HL-60 (cell line): ENCODE measurements around the gene ALG11.

Experiments used
- CTCF ChIP-seq: IDR thresholded peaks from one replicate; pipeline ENCODE4 v1.5.1; 2011; ENCODE audit warnings: low read length, control low read depth, inconsistent platforms; ENCODE audit not compliant: insufficient read depth
- POLR2AphosphoS5 ChIP-seq: IDR thresholded peaks from 2 replicates; pipeline ENCODE4 v1.6.1; 2012; ENCODE audit warnings: low read depth
- REST ChIP-seq: IDR thresholded peaks from 2 replicates; pipeline ENCODE4 v1.6.1; 2012; ENCODE audit warnings: low read depth; ENCODE audit not compliant: insufficient replicate concordance

GRCh38 chr13:52034616-52035226, 22.5 kb downstream of the ALG11 start:
- TF ChIP-seq CTCF (no peak), POLR2AphosphoS5 (no peak), REST (no peak)
